IMR-90 (cell line): ENCODE data around the gene AGBL2. TPM values are rescaled to one million over a fixed set of nuclear protein-coding genes. Genes with fewer than 3 reads are reported as not detected.
A peak's percentile ranks its signal among the peaks of the same experiment; 100 is the strongest.

ENCODE experiments used
- ATAC-seq: fragments of 200-7000 bp; cut with Tn5 transposase; 2 replicates; pipeline ENCODE4 v1.9.1; 2020; ENCODE audit warnings: low read depth, mild to moderate bottlenecking, moderate library complexity
- BruUV-seq: library from RNA; stranded (reverse); fragments of 400-500 nt; replicated peaks from 2 replicates; lab custom pipeline; 2021; lab: Mats Ljungman, UMichigan
- CTCF ChIA-PET: fragments of 300-600 bp; formaldehyde crosslinking; extraction: SDS; loops from one replicate; lab custom pipeline; 2021; ENCODE audit warnings: antibody characterized with exemption; lab: Yijun Ruan, JAX
- POLR2A ChIA-PET: fragments of 300-600 bp; sonication (Branson Sonifier 250); formaldehyde crosslinking; loops from one replicate; lab custom pipeline; 2022; ENCODE audit warnings: antibody characterized with exemption; ENCODE audit not compliant: unreplicated experiment; lab: Charles Lee
- DNase-seq: peaks from one replicate; pipeline ENCODE4 v3.0.0; 2013
- H2AFZ ChIP-seq: replicated peaks from 2 replicates; pipeline ENCODE3; 2013; ENCODE audit warnings: low read length, mild to moderate bottlenecking; ENCODE audit not compliant: poor library complexity
- H2AK5ac ChIP-seq: 2 replicates; pipeline ENCODE4 v1.6.1; 2013; ENCODE audit warnings: low read depth, low read length, inconsistent platforms
- H2AK9ac ChIP-seq: replicated peaks from 2 replicates; pipeline ENCODE3; 2013; ENCODE audit warnings: mild to moderate bottlenecking, low read depth, low read length, moderate library complexity; ENCODE audit not compliant: poor library complexity
- H2BK120ac ChIP-seq: 2 replicates; pipeline ENCODE4 v1.6.1; 2013; ENCODE audit warnings: low read depth, low read length, inconsistent platforms
- H2BK15ac ChIP-seq: 3 replicates; pipeline ENCODE4 v1.6.1; 2013; ENCODE audit warnings: low read depth, low read length, inconsistent platforms
- H2BK20ac ChIP-seq: 2 replicates; pipeline ENCODE4 v1.6.1; 2013; ENCODE audit warnings: low read depth, mild to moderate bottlenecking, inconsistent platforms, low read length, moderate library complexity
- H2BK5ac ChIP-seq: 2 replicates; pipeline ENCODE4 v1.6.1; 2013; ENCODE audit warnings: mild to moderate bottlenecking, low read depth, low read length, inconsistent platforms; ENCODE audit not compliant: poor library complexity, severe bottlenecking
- H3K14ac ChIP-seq: replicated peaks from 2 replicates; pipeline ENCODE4 v1.6.1; 2013; ENCODE audit warnings: low read depth, low read length, inconsistent platforms
- H3K18ac ChIP-seq: 2 replicates; pipeline ENCODE4 v1.6.1; 2013; ENCODE audit warnings: low read depth, low read length, control low read depth
- H3K23ac ChIP-seq: 2 replicates; pipeline ENCODE4 v1.6.1; 2013; ENCODE audit warnings: low read depth, low read length, inconsistent platforms
- H3K27ac ChIP-seq: 2 replicates; pipeline ENCODE4 v1.5.1; 2013; ENCODE audit warnings: mild to moderate bottlenecking, control low read depth, low read length; ENCODE audit not compliant: insufficient read depth
- H3K27me3 ChIP-seq: 2 replicates; pipeline ENCODE4 v1.6.1; 2013; ENCODE audit warnings: low read length; ENCODE audit not compliant: control insufficient read depth, insufficient read depth
- H3K36me3 ChIP-seq: 2 replicates; pipeline ENCODE4 v1.6.1; 2013; ENCODE audit warnings: low read length, mixed read lengths; ENCODE audit not compliant: control insufficient read depth, insufficient read depth
- H3K4ac ChIP-seq: 2 replicates; pipeline ENCODE4 v1.6.1; 2013; ENCODE audit warnings: low read depth, low read length, inconsistent platforms
- H3K4me1 ChIP-seq: 2 replicates; pipeline ENCODE4 v1.6.1; 2013; ENCODE audit warnings: low read length, mixed read lengths; ENCODE audit not compliant: control insufficient read depth, insufficient read depth
- H3K4me2 ChIP-seq: 2 replicates; pipeline ENCODE4 v1.6.1; 2013; ENCODE audit warnings: low read depth, mild to moderate bottlenecking, control low read depth, low read length, moderate library complexity
- H3K4me3 ChIP-seq: 2 replicates; pipeline ENCODE4 v1.5.1; 2013; ENCODE audit warnings: low read depth, mild to moderate bottlenecking, control low read depth, low read length, moderate library complexity; ENCODE audit not compliant: insufficient read depth
- H3K56ac ChIP-seq: 2 replicates; pipeline ENCODE4 v1.6.1; 2013; ENCODE audit warnings: low read length, inconsistent platforms; ENCODE audit not compliant: insufficient read depth; ENCODE audit errors: extremely low read depth
- H3K79me1 ChIP-seq, 2 experiments: 2 replicates each; pipeline ENCODE4 v1.6.1; 2013; ENCODE audit warnings: low read length in 2 of 2, inconsistent platforms in 1 of 2, low read depth in 1 of 2
- H3K9ac ChIP-seq: 2 replicates; pipeline ENCODE4 v1.6.1; 2013; ENCODE audit warnings: low read depth, low read length, control low read depth
- H3K9me1 ChIP-seq: 2 replicates; pipeline ENCODE4 v1.6.1; 2013; ENCODE audit warnings: low read length, inconsistent platforms; ENCODE audit not compliant: insufficient read depth
- H3K9me3 ChIP-seq: 2 replicates; pipeline ENCODE4 v1.6.1; 2013; ENCODE audit warnings: low read length; ENCODE audit not compliant: control insufficient read depth, insufficient read depth
- H4K20me1 ChIP-seq: 2 replicates; pipeline ENCODE4 v1.6.1; 2013; ENCODE audit warnings: low read length, inconsistent platforms; ENCODE audit not compliant: insufficient read depth
- H4K5ac ChIP-seq: 2 replicates; pipeline ENCODE4 v1.6.1; 2013; ENCODE audit warnings: mild to moderate bottlenecking, low read depth, low read length, control low read depth
- H4K8ac ChIP-seq, 2 experiments: 2 replicates each; pipeline ENCODE4 v1.6.1; 2013; ENCODE audit warnings: low read depth in 2 of 2, low read length in 2 of 2, control low read depth in 1 of 2, inconsistent platforms in 1 of 2
- H4K91ac ChIP-seq: 2 replicates; pipeline ENCODE4 v1.6.1; 2013; ENCODE audit warnings: low read depth, low read length, inconsistent platforms; ENCODE audit not compliant: insufficient read depth
- BHLHE40 ChIP-seq: fragments of 150-350 bp; IDR thresholded peaks from 2 replicates; pipeline ENCODE4 v1.6.1; 2016; ENCODE audit warnings: mild to moderate bottlenecking, low read depth, low read length
- NFE2L2 ChIP-seq: fragments of 150-350 bp; IDR thresholded peaks from 2 replicates; pipeline ENCODE4 v1.6.1; 2016; ENCODE audit warnings: low read depth, mild to moderate bottlenecking, low read length
- RAD21 ChIP-seq: IDR thresholded peaks from 2 replicates; pipeline ENCODE4 v1.6.1; 2012; ENCODE audit warnings: low read length, improper control_type of control experiment
- RFX5 ChIP-seq: IDR thresholded peaks from 2 replicates; pipeline ENCODE4 v1.8.0; 2012; ENCODE audit warnings: low read depth, mild to moderate bottlenecking, low read length, moderate library complexity
- WGBS, 2 experiments: methylation state at CpG; one replicate each; pipeline versions ENCODE4 v1.1.5 to v1.1.7; 2013; ENCODE audit warnings: missing lambda C conversion rate in 2 of 2; ENCODE audit not compliant: insufficient read length in 1 of 2; ENCODE audit errors: extremely low coverage in 2 of 2; 5-methylcytosine and 5-hydroxymethylcytosine counted together
- dilution Hi-C: fragments of 300-500 bp; cut with HindIII; formaldehyde crosslinking; loops from one replicate; pipeline ENCODE4 v1.14.3; 2018; ENCODE audit warnings: low sequenced_read_pairs; ENCODE audit not compliant: unreplicated experiment
- in situ Hi-C: fragments of 300-500 bp; cut with MboI; formaldehyde crosslinking; loops from 3 replicates; pipeline ENCODE4 v1.14.3; 2019; ENCODE audit warnings: low sequenced_read_pairs, inconsistent platforms, mixed read lengths
- intact Hi-C: fragments of 100-400 bp; cut with micrococcal nuclease; formaldehyde crosslinking; loops from 2 replicates; pipeline ENCODE4 v1.10.0; 2022
- polyA plus RNA-seq, 3 experiments: library from polyadenylated mRNA; depleted of rRNA; stranded (reverse); fragments of >200 nt; gene quantifications; 2 replicates each; pipeline ENCODE4 v1.2.3, GENCODE V29; 2012; ENCODE audit warnings: low replicate concordance in 1 of 3
- total RNA-seq: library from RNA; depleted of rRNA; stranded (reverse); fragments of >200 nt; gene quantifications from 2 replicates; pipeline ENCODE4 v1.2.3, GENCODE V29; 2012
- TF ChIP-seq, protein P1 (sequence below): conservative IDR thresholded peaks from 2 replicates; pipeline ENCODE4 v1.5.1; 2012; ENCODE audit warnings: mild to moderate bottlenecking, low read depth, low read length, improper control_type of control experiment

The AGBL2 gene
- total and polyA plus RNA-seq, 2 of the 4 experiments (the other 2 are of a cell fraction), result 0.36 to 1.2 TPM

DNA sequence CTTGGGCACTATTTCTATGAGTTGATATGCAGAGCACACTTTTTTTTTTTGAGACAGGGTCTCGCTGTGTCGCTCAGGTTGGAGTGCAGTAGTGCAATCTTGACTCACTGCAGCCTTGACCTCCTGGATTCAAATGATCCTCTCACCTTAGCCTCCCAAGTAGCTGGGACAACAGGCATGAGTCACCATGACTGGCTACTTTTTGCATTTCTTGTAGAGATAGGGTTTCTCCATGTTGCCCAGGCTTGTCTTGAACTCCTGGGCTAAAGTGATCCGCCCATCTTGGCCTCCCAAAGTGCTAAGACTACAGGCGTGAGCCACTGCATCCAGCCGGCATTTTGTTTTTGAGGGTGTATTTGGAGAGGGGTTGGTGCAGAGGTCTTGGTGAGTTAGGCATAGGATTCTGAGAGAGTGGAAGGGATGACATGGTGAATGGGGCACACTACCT lies 42.9 kb downstream of the AGBL2 start:
- Histone ChIP-seq H2AK9ac (no peak overlapping the region), H3K23ac (no peak overlapping the region), H3K4me1 (peaks cover under 1% of the 10 kb centered on the region; the same call in 1 of the 2 replicates), H2BK20ac (no peak overlapping the region), H4K5ac (no peak overlapping the region), H2AK5ac (no peak overlapping the region), H4K8ac (no peak overlapping the region), H3K18ac (no peak overlapping the region), H4K20me1 (no peaks in the 10 kb centered on the region), H3K36me3 (no peaks in the 10 kb centered on the region), H3K79me1 (no peaks in the 10 kb centered on the region), H2BK120ac (no peak overlapping the region), H3K9me1 (no peaks in the 10 kb centered on the region), H3K9ac (no peak overlapping the region), H3K56ac (no peak overlapping the region), H2AFZ (peak overlapping the region; percentile 26), H3K14ac (no peak overlapping the region), H2BK5ac (no peak overlapping the region), H3K9me3 (no peaks in the 10 kb centered on the region), H3K27ac (no peak overlapping the region), H3K4me3 (no peak overlapping the region), H3K27me3 (no peaks in the 10 kb centered on the region), H3K4ac (no peak overlapping the region), H3K4me2 (no peak overlapping the region), H2BK15ac (no peak overlapping the region), H4K91ac (no peak overlapping the region)
- no TSS peak for BruUV-seq
- in situ Hi-C loops (no loop called here), intact Hi-C loops (no loop called here), dilution Hi-C loops (no loop called here)
- TF ChIP-seq BHLHE40, result no peak
- peak; percentile 61 for TF ChIP-seq NFE2L2
- TF ChIP-seq RAD21, result no peak
- TF ChIP-seq, protein P1, sequence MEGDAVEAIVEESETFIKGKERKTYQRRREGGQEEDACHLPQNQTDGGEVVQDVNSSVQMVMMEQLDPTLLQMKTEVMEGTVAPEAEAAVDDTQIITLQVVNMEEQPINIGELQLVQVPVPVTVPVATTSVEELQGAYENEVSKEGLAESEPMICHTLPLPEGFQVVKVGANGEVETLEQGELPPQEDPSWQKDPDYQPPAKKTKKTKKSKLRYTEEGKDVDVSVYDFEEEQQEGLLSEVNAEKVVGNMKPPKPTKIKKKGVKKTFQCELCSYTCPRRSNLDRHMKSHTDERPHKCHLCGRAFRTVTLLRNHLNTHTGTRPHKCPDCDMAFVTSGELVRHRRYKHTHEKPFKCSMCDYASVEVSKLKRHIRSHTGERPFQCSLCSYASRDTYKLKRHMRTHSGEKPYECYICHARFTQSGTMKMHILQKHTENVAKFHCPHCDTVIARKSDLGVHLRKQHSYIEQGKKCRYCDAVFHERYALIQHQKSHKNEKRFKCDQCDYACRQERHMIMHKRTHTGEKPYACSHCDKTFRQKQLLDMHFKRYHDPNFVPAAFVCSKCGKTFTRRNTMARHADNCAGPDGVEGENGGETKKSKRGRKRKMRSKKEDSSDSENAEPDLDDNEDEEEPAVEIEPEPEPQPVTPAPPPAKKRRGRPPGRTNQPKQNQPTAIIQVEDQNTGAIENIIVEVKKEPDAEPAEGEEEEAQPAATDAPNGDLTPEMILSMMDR, result no peak
- TF ChIP-seq RFX5, result no peak
- DNase-seq (peak; percentile 37), ATAC-seq (no peak)
- POLR2A ChIA-PET, result no interaction called here
- CTCF ChIA-PET, result no interaction called here
- 93% methylated on average over 2 of the region's 5 CpGs; no CpG with 5 or more reads in 1 of the 2 experiments for WGBS, 2 experiments
